ENCODE results near the gene CTNNA3. TPM values are rescaled to one million over a fixed set of nuclear protein-coding genes. Genes with fewer than 3 reads are reported as not detected.

CTNNA3 gene
- polyA plus RNA-seq, 1 experiment = not detected

DNA sequence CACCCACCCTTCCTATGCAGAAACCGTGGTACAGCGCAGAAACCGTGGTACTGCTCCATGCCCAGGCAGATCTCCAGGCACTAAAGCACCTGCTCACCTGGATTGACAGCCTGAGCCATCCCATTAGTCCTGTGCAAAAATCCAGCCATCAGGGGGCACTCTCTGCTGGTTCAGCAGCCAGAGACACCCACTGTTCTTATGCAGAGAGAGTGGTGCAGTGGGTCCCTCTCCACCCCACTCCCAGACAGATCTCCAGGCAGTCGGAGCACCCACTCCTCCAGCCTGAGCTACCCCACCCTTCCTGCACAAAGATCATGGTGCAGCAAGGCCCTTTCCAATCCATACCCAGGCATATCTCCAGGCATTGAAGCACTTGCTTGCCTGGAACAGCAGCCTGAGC, 219.8 kb downstream of the CTNNA3 start:
- Histone ChIP-seq H3K4me3 (ENCODE audit: low read depth, low read length) (no peak overlapping the region), H3K27me3 (ENCODE audit: control insufficient read depth, insufficient read depth, low read length) (no peaks in the 10 kb centered on the region), H3K36me3 (ENCODE audit: control insufficient read depth, insufficient read depth, low read length) (no peaks in the 10 kb centered on the region)
- TF ChIP-seq, protein P1, sequence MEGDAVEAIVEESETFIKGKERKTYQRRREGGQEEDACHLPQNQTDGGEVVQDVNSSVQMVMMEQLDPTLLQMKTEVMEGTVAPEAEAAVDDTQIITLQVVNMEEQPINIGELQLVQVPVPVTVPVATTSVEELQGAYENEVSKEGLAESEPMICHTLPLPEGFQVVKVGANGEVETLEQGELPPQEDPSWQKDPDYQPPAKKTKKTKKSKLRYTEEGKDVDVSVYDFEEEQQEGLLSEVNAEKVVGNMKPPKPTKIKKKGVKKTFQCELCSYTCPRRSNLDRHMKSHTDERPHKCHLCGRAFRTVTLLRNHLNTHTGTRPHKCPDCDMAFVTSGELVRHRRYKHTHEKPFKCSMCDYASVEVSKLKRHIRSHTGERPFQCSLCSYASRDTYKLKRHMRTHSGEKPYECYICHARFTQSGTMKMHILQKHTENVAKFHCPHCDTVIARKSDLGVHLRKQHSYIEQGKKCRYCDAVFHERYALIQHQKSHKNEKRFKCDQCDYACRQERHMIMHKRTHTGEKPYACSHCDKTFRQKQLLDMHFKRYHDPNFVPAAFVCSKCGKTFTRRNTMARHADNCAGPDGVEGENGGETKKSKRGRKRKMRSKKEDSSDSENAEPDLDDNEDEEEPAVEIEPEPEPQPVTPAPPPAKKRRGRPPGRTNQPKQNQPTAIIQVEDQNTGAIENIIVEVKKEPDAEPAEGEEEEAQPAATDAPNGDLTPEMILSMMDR (IDR thresholded peaks at IDR 0.05; ENCODE audit: insufficient read depth, low read depth, low read length) = no peak
- POLR2A ChIA-PET = no interaction called here
- no peak for DNase-seq (ENCODE audit: low read depth)
- CTCF ChIA-PET = no interaction called here

DNA sequence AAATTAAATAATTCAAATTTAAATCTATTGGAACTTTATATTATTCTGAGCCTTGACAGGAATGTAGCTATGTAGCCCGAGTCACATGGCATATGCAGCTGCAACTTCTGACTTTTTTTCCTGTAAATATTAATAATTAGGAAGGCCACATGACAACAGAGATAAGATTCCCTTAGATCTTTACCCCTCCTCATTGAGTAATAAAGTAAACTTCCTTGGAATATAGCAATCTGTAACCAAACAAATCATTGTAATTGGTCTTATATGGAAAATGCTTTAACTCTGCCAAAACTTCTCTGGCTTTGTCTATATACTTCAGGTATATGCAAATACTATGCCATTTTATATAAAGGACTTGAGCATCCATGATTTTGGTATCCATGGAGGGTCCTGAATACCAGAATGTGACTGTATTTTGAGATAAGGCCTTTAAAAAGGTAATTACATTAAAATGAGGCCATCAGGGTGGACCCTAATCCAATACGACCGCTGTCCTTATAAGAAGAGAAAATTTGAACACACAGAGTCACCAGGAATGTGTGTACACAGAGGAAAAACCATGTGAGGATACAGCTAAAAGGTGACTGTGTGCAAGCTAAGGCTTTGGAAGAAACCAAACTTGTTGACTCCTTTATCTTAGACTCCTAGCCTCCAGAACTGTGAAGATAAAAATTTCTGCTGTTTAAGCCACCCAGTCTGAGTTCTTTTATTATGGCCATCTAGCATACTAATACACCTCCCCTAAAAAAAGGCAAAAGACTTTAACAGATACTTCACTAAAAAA, 222.0 kb downstream of the CTNNA3 start:
- POLR2A ChIA-PET = no interaction called here
- H3K36me3 ChIP-seq (ENCODE audit: control insufficient read depth, insufficient read depth, low read length) = no peaks in the 10 kb centered on the region
- no peak for DNase-seq (ENCODE audit: low read depth)
- TF ChIP-seq, protein P1 (IDR thresholded peaks at IDR 0.05; ENCODE audit: insufficient read depth, low read depth, low read length) = no peak
- H3K4me3 ChIP-seq (ENCODE audit: low read depth, low read length) = no peak overlapping the region
- CTCF ChIA-PET = no interaction called here
- no peaks in the 10 kb centered on the region for H3K27me3 ChIP-seq (ENCODE audit: control insufficient read depth, insufficient read depth, low read length)

DNA sequence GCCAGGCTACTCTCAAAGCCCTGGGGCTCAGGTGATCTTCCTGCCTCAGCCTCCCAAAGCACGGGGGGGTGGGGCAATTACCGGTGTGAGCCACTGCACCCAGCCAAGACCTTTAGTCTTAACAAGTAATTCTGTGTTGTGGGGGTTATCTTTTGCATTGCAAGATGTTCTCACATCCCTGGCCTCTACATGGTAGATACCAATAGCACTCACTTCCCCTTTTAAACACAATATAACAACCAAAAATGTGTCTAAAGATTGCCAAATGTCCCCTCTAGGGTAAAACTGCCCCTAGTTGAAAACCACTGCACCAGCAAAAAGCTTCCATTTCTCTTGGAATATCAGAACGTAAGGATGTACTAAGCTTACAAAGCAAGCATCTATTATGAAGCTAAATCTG, 225.0 kb downstream of the CTNNA3 start:
- ChIA-PET POLR2A (no interaction called here), CTCF (no interaction called here)
- Histone ChIP-seq H3K4me3 (ENCODE audit: low read depth, low read length) (no peak overlapping the region), H3K36me3 (ENCODE audit: control insufficient read depth, insufficient read depth, low read length) (no peaks in the 10 kb centered on the region), H3K27me3 (ENCODE audit: control insufficient read depth, insufficient read depth, low read length) (no peaks in the 10 kb centered on the region)
- no peak for DNase-seq (ENCODE audit: low read depth)
- TF ChIP-seq, protein P1 (IDR thresholded peaks at IDR 0.05; ENCODE audit: insufficient read depth, low read depth, low read length) = no peak

DNA sequence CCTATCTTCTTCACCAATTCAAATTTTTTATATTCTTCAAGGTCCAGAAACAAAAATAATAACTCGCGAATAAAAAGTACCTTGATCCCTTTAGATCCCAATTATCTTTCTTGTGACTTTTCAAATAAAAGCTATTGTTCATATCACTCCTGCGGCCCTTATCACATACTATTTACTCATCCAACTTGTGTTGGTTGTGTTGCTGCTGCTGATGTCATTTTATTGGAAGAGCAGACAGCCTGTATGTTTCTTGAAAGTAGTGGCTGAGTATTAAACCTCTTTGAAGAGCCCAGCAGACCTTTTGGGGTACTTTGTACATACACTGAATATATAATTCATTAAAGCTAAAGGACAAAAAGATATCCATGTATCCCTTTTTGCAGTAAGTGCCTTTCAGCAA, 231.7 kb downstream of the CTNNA3 start:
- no peaks in the 10 kb centered on the region for H3K36me3 ChIP-seq (ENCODE audit: control insufficient read depth, insufficient read depth, low read length)
- TF ChIP-seq, protein P1 (IDR thresholded peaks at IDR 0.05; ENCODE audit: insufficient read depth, low read depth, low read length) = no peak
- no peak for DNase-seq (ENCODE audit: low read depth)
- CTCF ChIA-PET = no interaction called here
- no peak overlapping the region for H3K4me3 ChIP-seq (ENCODE audit: low read depth, low read length)
- no peaks in the 10 kb centered on the region for H3K27me3 ChIP-seq (ENCODE audit: control insufficient read depth, insufficient read depth, low read length)
- POLR2A ChIA-PET = no interaction called here

DNA sequence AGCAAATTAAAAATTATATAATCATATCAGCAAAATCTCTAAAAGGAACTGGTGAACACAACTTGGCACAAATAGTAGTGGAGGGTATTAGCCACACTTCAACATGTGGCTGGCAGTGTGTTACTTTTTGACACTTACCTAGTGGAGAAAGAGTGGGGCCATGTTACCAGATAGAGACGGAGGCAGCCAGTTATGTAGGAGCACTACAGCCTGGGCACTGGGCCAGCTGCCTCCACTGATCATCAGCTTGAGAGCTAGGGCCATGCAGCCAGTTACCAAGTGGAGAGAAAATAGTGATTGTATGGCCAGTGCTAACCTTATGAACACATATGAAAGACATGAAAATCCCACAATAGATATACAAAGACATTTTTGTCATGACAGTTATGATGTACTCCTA, 243.1 kb downstream of the CTNNA3 start:
- ChIA-PET POLR2A (no interaction called here), CTCF (no interaction called here)
- TF ChIP-seq, protein P1 (IDR thresholded peaks at IDR 0.05; ENCODE audit: insufficient read depth, low read depth, low read length) = no peak
- Histone ChIP-seq H3K27me3 (ENCODE audit: control insufficient read depth, insufficient read depth, low read length) (no peaks in the 10 kb centered on the region), H3K36me3 (ENCODE audit: control insufficient read depth, insufficient read depth, low read length) (no peaks in the 10 kb centered on the region), H3K4me3 (ENCODE audit: low read depth, low read length) (no peak overlapping the region)
- no peak for DNase-seq (ENCODE audit: low read depth)

Measured in BJ (cell line).